22Rv1 (cell line): ENCODE measurements around the gene HORMAD1.

ENCODE experiments used
- CTCF ChIP-seq: fragments of 450-650 bp; IDR thresholded peaks from 2 replicates; pipeline ENCODE4 v1.5.1; 2017; ENCODE audit warnings: mild to moderate bottlenecking
- ZFX ChIP-seq: fragments of 450-650 bp; IDR thresholded peaks from 2 replicates; pipeline ENCODE4 v1.6.1; 2017; ENCODE audit warnings: antibody characterized with exemption, borderline replicate concordance

GRCh38 chr1:150696162-150696561 lies 24.5 kb downstream of the HORMAD1 start:
- TF ChIP-seq CTCF, result no peak
- no peak for TF ChIP-seq ZFX
